ENCODE data around the gene DGKE.

DNA sequence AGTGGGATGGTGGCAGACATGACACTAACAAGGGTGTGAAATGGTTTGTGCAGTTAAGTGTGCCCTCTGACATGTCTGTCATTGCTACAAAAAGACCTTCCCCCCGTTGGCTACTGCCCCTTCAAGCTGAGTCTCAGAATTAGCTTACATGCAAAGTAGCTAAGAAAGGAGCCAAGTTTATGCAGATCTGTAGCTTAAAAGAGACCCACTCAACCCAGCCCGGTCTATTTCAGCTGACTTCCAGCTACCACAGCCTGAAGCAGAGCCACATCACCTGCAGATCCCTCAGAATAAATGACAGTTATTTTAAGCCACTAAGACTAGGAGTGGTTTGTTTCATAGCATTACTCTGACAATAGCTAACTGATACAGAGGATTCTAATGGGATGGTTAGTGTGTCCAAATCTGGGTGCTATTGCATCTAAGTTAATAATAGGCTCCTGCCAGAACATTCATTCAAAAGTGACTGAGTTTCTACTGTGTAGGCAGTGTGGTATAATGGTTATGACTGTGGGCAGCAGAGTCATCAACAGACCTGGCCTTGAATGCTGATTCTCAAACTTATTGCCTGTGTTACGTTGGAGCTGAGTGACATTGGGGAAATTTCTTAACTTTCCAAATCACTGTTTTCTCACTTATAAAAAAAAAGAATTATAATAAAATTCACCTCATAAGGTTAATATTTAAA is 12.0 kb upstream of the DGKE start:
- no peak for TF ChIP-seq CTCF (IDR thresholded peaks at IDR 0.05)
- TF ChIP-seq POLR2A (IDR thresholded peaks at IDR 0.05): no peak
